GM19238 (cell line): Measurements from ENCODE around the gene DGKG.
A peak's percentile ranks its signal among the peaks of the same experiment; 100 is the strongest.

ENCODE experiments used
- DNase-seq: peaks from one replicate; pipeline ENCODE4 v3.0.0; 2011; ENCODE audit warnings: low spot score; ENCODE audit not compliant: insufficient read length

DGKG gene

GRCh38 chr3:186246941-186247340, 115.1 kb downstream of the DGKG start:
- DNase-seq: no peak

- no peak for DNase-seq
Observed at GRCh38 chr3:186244016-186244415, 118.0 kb downstream of the DGKG start.

GRCh38 chr3:186241910-186242821, 119.9 kb downstream of the DGKG start:
- DNase-seq: peak; percentile 67

- no peak for DNase-seq
Observed at GRCh38 chr3:186239321-186239720, 122.7 kb downstream of the DGKG start.

GRCh38 chr3:186237915-186238314, 124.1 kb downstream of the DGKG start:
- no peak for DNase-seq

- DNase-seq: no peak
Observed at GRCh38 chr3:186236357-186237020, 125.5 kb downstream of the DGKG start.

GRCh38 chr3:186235554-186235953, 126.5 kb downstream of the DGKG start:
- no peak for DNase-seq

GRCh38 chr3:186234152-186234551, 127.9 kb downstream of the DGKG start:
- no peak for DNase-seq

GRCh38 chr3:186226482-186226881, 135.6 kb downstream of the DGKG start:
- no peak for DNase-seq

- DNase-seq: no peak
Observed at GRCh38 chr3:186225603-186226002, 136.4 kb downstream of the DGKG start.

GRCh38 chr3:186224041-186224610, 137.9 kb downstream of the DGKG start:
- DNase-seq: no peak

- DNase-seq: no peak
Observed at GRCh38 chr3:186223476-186223875, 138.6 kb downstream of the DGKG start.

- DNase-seq: no peak
Observed at GRCh38 chr3:186221760-186222378, 140.2 kb downstream of the DGKG start.

GRCh38 chr3:186220911-186221645, 141.0 kb downstream of the DGKG start:
- no peak for DNase-seq

- no peak for DNase-seq
Observed at GRCh38 chr3:186220365-186220764, 141.7 kb downstream of the DGKG start.

- no peak for DNase-seq
Observed at GRCh38 chr3:186219211-186219638, 142.8 kb downstream of the DGKG start.

- no peak for DNase-seq
Observed at GRCh38 chr3:186218421-186218820, 143.6 kb downstream of the DGKG start.

- peak; percentile 43 for DNase-seq
Observed at GRCh38 chr3:186217820-186218164, 144.2 kb downstream of the DGKG start.

- DNase-seq: no peak
Observed at GRCh38 chr3:186216900-186217819, 144.9 kb downstream of the DGKG start.

GRCh38 chr3:186214670-186215069, 147.4 kb downstream of the DGKG start:
- no peak for DNase-seq
